ENCODE data around the gene ANGPTL2.

DNA sequence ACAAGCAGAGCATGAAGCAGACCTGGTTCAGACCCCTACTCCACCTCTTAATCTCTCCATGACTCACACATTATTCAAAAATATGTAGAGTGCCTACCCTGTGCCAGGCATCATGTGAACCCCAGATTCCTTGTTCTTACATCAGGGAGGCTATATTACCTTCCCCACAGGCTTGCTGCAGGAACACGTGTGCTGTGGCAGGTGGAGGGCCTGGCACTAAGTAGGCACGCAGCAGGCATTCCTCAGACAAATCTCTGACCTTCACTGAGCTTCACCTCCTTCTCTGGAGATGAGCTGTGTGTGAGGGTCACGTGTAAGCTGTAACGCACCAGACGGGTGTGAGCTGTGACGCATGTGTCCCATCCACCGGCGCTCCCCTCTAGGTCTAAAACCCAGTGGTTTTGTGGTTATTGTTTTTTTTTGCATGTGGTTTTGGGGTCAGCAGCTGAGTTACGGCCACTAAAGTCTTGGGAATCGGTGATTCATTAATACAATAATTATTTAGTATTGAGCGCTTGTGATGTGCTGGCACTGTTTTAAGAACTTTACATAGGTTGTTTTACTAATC lies 30.3 kb downstream of the ANGPTL2 start:
- no peak for TF ChIP-seq POLR2AphosphoS5 (IDR thresholded peaks at IDR 0.05; ENCODE audit: low read depth, low read length)
- TF ChIP-seq, protein P1, sequence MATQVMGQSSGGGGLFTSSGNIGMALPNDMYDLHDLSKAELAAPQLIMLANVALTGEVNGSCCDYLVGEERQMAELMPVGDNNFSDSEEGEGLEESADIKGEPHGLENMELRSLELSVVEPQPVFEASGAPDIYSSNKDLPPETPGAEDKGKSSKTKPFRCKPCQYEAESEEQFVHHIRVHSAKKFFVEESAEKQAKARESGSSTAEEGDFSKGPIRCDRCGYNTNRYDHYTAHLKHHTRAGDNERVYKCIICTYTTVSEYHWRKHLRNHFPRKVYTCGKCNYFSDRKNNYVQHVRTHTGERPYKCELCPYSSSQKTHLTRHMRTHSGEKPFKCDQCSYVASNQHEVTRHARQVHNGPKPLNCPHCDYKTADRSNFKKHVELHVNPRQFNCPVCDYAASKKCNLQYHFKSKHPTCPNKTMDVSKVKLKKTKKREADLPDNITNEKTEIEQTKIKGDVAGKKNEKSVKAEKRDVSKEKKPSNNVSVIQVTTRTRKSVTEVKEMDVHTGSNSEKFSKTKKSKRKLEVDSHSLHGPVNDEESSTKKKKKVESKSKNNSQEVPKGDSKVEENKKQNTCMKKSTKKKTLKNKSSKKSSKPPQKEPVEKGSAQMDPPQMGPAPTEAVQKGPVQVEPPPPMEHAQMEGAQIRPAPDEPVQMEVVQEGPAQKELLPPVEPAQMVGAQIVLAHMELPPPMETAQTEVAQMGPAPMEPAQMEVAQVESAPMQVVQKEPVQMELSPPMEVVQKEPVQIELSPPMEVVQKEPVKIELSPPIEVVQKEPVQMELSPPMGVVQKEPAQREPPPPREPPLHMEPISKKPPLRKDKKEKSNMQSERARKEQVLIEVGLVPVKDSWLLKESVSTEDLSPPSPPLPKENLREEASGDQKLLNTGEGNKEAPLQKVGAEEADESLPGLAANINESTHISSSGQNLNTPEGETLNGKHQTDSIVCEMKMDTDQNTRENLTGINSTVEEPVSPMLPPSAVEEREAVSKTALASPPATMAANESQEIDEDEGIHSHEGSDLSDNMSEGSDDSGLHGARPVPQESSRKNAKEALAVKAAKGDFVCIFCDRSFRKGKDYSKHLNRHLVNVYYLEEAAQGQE (IDR thresholded peaks at IDR 0.05; ENCODE audit: insufficient read depth in 1 of 2, low read depth in 2 of 2, low read length in 2 of 2) = no peak
- no peak for TF ChIP-seq SIN3A (IDR thresholded peaks at IDR 0.05; ENCODE audit: borderline replicate concordance, insufficient read depth, low read length)

Measured in PFSK-1 (cell line).